LNCaP clone FGC (cell line): ENCODE data around the gene DEPDC5.

Experiments
- DNase-seq: peaks from one replicate; pipeline ENCODE4 v3.0.0-alpha.2; 2011; ENCODE audit warnings: low read depth
- H3K4me3 ChIP-seq: 2 replicates; pipeline ENCODE4 v1.5.1; 2011; ENCODE audit warnings: mild to moderate bottlenecking, low read depth, low read length, control low read depth
- CTCF ChIP-seq: IDR thresholded peaks from 2 replicates; pipeline ENCODE4 v1.5.1; 2012; ENCODE audit warnings: mild to moderate bottlenecking; ENCODE audit not compliant: control insufficient read depth, insufficient read depth; ENCODE audit errors: extremely low read depth

DEPDC5 gene

GRCh38 chr22:31926969-31927368 lies 173.2 kb downstream of the DEPDC5 start:
- H3K4me3 ChIP-seq, result no peak overlapping the region
- no peak for DNase-seq
- TF ChIP-seq CTCF, result no peak

GRCh38 chr22:31927562-31927961 lies 173.7 kb downstream of the DEPDC5 start:
- TF ChIP-seq CTCF, result no peak
- no peak overlapping the region for H3K4me3 ChIP-seq
- no peak for DNase-seq

- no peak for DNase-seq
- TF ChIP-seq CTCF, result no peak
- H3K4me3 ChIP-seq, result no peak overlapping the region
Measured at GRCh38 chr22:31929167-31929930, 175.5 kb downstream of the DEPDC5 start.

GRCh38 chr22:31932863-31933262 lies 179.0 kb downstream of the DEPDC5 start:
- DNase-seq, result no peak
- no peak overlapping the region for H3K4me3 ChIP-seq
- TF ChIP-seq CTCF, result no peak

GRCh38 chr22:31933406-31933805 lies 179.6 kb downstream of the DEPDC5 start:
- DNase-seq, result no peak
- TF ChIP-seq CTCF, result no peak
- no peak overlapping the region for H3K4me3 ChIP-seq

GRCh38 chr22:31933816-31934482 lies 180.1 kb downstream of the DEPDC5 start:
- no peak overlapping the region for H3K4me3 ChIP-seq
- TF ChIP-seq CTCF, result no peak
- DNase-seq, result no peak
